HG03039 (cell line): Measurements from ENCODE around the gene SMARCA2.

Experiments used
- ATAC-seq: cut with Tn5 transposase; IDR thresholded peaks from one replicate; pipeline ENCODE4 v1.9.1; 2021; ENCODE audit warnings: mild to moderate bottlenecking, moderate library complexity; ENCODE audit not compliant: unreplicated experiment

The SMARCA2 gene

DNA sequence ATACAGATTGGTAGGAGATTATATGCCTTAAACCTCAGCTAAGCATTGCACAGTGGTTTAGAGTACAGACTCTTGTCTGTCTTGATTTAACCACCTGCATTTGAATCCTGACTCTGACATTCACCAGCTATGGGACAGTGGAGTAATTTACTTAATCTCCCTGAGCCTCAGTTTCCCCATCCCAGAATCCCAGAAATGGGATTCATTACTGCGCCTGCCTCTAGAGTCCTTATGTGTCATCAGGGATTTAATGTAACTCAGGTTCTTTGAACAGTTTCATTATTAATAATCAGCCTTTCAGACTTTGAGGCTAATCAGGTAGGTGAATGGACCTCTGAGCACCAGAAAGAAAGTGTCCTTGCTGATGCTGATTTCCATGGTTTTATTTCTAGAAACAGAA lies 149.1 kb downstream of the SMARCA2 start:
- ATAC-seq = no peak

DNA sequence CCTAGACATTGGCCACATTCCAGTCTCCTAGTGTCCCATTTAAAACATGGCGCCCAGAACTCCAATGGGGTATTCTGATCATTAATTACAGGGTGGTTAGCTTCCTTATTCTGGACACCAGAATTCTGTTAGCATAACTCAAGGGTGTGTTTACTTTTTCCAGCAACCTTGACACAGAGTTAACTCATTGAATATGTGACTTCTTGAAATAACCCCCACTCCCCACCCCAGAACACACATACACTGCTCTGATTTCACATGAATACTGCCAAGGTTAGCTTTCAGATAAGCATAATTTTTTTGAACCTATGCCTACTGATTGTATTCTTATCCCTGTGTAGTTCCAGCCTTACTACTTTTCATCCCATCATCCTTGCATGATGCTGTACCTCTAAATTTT lies 151.1 kb downstream of the SMARCA2 start:
- ATAC-seq = no peak

DNA sequence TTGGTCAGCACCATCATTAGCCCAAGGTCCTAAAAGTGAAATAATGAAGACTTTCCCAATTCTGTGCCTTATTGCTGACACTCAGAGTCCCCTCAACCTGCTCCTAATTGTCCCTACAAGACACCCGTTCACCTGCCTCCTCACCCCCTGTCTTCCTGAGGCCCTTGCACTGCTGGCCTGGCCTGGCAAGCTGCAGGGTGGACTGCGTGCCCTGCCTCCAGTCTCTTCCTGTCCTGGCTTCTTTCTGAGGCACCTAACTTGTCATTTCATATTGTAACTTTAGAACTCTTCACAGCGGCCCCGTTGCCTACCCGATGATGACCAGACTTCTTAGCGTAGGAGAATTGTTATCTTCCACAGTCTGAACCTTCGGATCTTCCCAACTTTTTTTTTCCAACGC lies 153.9 kb downstream of the SMARCA2 start:
- ATAC-seq = no peak

DNA sequence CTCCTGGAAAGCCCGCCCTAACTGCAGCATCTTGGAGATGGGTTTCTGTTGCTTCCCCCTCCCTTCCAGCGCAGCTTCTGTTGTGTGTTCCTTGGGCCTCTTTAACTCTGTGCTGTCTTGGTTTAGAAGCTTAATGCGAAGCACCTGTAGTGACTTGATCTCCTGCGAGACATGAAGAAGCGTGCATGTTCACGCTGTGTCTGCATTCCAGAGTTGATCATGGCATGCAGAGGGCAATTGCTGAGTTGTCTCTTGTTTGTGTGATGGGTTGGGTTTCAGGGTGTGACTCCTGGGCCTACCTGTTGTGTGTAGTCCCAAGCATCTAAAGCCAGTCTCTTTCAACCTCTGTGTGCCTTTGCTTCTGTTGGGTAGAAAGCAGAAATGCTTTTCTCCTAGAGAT lies 155.6 kb downstream of the SMARCA2 start:
- no peak for ATAC-seq

DNA sequence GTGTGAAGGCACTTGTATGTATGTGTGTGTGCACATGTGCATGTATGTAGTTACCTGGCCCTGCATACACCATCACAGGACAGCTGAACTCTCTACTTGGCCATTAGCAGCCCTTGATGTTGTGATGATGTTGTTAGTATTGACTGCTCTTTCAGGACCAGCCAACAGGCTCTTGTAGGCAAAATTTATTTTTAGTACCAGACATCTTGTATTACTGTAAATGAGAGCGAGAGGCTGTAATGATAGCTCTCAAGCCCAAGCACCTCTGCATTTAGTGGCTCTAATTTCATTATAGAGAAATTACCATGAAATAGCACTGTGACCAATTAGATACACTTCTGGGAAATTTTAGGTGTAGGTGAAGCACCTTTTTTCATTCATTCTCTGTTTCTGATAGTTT lies 158.0 kb downstream of the SMARCA2 start:
- no peak for ATAC-seq

DNA sequence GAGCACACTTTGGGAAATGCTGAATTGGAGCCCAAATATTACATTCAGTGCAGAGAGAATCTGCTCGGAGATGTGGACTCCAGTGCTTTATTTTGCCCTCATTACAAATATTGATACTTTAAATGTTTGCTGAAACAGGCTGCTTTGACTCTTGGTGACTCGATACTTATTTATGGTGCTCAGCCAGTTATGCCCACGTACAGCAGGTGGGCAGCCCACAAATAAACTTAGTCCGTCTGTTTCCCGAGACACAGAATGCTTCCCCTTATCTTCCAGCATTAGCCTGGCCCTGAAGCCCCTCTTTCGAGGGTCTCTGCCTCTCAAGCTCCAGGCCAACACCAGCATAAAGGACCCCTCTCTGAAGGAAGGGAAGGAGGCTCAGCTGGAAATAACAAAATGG lies 158.7 kb downstream of the SMARCA2 start:
- ATAC-seq = no peak

DNA sequence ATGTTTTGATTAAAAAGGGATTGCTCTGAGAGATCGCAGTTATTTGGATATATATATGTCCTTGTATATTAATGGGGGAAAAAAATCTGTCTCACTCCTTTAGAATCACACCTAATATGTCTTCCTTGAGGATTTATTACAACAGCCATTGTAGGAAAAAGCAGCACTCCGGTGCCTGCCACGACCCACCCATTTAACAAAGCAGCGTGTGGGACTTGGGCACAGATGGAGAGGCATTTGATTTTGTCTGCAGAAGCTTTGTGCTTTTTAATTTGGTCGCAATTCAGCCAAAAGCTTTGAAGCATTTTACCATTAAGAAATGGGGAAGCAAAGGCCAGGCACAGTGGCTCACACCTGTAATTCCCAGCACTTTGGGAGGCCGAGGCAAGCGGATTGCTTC lies 159.2 kb downstream of the SMARCA2 start:
- ATAC-seq = no peak

DNA sequence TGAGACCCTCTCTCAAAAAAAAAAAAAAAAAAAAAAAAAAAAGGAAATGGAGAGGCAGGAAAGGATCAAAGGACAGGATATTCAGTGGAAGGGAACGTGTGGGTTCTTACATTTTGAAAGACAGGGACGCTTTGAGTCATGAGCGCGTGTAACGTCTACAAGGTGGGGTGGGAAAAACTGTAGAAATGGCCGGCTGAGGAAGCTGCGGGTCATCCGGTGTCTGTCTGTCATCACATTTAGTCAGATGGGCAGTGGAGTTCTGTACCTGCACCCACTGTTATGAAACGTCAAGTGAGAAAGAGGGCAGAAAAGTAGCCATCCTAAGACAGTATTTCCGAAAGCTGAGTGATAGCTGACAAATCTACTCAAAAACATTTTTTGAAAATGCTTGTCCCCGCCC lies 159.8 kb downstream of the SMARCA2 start:
- ATAC-seq = no peak

DNA sequence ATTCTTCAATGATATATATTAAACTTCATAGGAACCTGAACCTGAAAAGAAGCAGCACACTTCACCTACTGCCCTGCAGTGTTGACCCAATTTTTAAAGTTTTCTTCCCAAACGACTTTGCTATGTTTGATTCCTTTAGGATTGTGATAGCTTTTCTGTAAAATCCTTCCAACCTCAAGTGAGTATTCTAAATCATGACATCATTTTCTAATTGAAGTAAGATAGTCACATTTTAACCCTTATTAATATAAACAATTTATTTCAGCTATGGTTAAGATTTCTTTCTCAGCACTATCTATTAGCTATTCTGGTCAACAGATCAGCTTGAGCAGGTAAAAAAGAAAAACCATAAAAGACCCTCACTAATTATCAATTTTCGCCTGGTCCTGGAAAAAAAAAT lies 162.0 kb downstream of the SMARCA2 start:
- no peak for ATAC-seq

DNA sequence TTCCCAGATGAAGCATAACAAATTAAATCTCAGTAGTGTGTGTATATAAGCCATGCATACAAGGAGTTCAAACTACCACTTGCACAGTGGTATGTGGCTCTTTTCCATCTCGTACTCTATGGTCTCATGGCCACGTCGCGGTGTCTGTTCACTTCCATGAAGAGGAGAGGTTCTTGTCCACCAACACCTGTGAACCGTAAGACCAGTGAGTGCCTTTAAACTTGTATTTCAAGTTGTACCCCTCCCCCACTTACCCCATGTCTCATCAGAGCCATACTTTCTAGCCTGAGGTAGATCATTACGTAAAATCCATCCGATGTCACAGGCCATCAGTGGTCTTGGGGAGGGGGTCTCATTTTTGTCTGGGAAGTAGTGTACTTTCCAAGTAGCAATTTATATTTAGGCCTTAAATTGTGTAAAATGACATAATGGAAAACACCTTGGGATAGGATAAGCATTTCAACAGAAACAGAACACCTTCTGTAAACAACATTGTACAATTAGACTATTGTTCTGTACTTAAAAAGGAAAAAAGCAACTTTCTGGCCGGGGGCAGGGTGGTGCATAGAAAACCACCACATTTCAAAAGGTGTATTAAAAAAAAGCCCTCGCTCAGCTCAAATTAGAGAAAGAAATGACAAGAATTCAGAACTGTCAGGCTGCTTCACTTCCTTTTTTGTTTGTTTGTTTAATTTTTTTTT lies 163.0 kb downstream of the SMARCA2 start:
- ATAC-seq = no peak

DNA sequence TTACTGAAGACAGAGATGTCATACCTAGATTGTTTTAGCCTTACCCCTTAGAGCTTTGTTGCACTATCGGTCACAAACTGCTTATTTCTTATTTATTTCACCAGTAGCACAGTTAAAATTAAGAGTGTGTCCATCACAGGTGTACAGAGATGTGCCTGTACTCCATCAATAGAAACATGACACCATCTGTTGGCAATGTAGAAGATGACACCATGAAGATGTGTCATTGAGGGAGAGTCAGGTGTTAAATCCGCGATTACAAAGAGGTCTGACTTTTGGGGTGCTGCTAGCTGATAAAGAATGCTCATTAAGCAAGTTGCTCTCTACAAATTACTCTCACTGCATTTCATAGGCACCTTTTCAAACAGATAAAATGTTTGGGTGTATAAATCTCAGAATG lies 164.4 kb downstream of the SMARCA2 start:
- ATAC-seq = no peak

DNA sequence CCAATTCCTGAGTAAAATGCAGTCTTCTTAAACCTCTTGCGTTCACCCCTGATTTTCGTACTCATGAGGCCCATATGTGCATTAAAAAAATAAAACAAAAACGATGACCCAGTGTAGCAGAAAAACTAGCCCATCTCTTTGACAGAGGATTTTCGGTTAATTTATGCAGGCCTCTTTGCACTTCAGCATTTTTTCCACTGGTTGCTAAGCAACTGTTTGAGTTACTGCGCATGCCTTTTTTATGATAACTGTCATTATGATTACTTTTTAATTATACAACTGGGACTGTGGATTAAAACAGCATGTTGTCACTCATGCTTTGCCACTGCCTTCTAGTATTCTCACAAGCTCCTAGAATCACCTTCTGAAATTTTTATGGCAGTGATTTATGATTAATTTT lies 165.0 kb downstream of the SMARCA2 start:
- ATAC-seq = no peak

DNA sequence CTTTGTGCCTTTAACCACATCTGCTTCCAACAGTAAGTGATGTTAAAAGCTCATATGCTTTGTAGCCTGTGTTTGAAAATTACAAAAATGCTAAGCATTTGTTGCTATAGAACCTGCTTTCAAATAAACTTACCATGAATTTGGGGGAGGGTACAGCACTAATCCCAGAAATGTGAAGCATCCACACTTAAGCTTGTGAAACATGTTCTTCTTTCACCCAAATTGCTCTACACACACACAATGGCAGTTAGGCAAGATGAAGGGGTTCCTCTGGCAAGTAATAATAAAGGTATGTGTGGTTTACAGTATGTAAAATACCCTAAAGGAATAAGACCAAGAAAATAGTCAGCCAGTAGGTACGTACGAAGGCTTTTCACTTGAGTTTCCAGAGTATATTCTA lies 165.6 kb downstream of the SMARCA2 start:
- ATAC-seq = no peak

DNA sequence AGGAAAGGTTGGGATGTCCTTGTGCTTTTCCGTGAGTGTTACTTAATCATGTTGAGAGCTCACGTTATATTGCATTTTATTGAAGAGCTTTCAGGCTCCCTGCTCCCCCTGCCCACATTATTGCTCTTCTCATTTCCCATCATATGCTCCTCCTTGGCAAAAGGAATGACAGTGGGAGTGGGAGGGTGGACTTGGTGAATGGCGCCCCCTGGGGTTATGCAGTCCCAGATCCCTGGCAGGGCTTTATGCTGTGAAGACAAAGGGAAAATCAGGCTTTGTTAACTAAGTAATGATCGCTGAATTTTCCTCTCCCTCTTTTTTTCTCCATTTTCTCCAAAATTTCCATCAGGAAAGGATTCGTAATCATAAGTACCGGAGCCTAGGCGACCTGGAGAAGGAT lies 166.6 kb downstream of the SMARCA2 start:
- no peak for ATAC-seq

DNA sequence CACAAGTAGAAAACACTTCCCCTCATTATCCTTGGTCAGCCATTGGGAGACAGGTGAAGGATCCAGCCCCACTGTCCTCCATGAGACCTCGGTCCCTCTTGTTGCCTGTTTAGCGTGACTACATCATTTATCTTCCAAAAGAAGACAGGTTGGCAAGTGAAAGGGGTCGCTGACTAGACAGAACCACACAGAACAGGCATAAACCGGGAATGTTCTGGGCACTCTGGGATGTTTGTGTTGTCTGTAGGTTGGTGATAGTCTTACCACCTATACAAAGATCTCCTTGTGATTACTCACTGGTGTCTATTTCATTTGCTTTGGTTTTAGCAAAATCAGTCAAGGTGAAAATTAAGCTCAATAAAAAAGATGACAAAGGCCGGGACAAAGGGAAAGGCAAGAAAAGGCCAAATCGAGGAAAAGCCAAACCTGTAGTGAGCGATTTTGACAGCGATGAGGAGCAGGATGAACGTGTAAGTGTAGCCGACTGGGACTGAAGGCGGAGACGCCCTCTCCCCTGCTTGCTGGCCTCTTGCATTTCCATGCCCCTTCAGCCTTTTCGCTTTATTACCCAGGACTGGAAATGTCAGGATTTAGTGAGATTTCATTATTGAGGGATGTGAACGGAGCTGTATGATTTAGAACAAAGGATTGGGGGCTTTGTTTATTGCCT lies 175.9 kb downstream of the SMARCA2 start:
- no peak for ATAC-seq

DNA sequence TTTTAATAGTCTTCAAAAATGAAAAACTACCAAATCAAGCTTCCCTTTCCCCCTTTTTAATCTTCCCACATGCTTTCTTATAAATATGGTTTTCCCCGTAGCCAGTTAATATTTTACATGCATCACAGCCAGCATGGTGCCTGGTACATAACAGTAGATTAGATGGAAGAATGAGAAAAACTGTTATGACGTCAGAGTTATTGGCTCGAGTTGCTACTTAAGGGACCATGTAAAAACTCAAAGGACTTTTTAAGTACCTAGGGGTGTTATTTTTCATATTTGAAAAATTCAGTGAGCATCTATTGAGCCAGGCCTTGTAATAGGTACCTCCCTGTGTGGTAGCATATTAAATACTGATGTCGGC lies 176.4 kb downstream of the SMARCA2 start:
- ATAC-seq = no peak

DNA sequence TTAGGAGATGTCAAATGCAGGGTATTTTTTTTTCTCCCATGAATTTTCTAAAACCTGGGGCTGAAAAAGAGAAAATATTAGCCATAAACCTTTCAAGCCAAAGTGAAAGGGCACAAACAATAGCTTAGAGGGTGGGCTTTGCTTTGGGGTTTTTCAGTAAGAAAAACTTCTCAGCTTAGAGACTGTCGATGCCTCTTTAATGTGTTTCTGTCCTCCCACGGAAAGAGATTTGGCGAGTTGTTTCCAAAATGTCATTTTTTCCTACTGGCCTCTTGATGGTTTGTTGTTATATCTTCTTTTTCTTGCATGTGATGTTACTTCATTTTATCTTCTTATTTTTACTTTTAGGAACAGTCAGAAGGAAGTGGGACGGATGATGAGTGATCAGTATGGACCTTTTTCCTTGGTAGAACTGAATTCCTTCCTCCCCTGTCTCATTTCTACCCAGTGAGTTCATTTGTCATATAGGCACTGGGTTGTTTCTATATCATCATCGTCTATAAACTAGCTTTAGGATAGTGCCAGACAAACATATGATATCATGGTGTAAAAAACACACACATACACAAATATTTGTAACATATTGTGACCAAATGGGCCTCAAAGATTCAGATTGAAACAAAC lies 177.3 kb downstream of the SMARCA2 start:
- no peak for ATAC-seq

DNA sequence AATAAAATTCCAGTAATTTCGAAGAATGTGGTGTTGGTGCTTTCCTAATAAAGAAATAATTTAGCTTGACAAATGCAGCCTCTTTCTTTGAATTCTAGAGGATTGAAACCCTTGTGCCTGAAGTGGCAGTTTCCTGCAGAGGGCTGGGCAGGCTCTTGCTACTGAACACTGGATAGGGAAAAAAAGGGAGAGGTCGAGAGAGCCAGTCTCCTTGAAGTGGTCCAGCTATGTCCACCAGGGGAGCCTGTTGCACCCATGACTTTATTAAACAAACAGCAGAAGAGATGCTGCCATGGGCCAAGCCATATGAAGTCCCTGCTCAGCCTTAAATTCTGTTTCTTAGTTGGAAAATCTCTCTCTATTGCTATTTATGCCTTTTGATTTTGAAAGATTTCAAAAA lies 178.4 kb downstream of the SMARCA2 start:
- ATAC-seq = no peak

DNA sequence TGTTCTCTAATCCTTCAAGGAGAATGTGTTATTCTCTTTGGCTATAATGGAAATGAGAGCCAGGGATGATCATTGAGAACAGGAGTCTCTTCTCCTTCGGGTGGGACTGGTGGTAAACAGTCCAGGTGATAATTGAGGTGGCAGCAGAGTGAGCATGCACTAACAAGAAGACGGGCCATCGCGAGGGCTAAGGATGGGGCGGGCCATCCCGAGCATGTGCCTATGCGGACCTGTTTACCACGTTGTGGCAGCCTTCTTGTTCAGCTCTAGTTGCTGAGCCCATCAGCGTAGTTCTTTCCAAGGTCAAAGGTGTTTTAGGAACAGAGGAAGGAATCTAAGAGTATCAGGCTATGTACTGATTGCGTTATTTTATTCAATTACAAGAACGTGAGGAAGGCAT lies 180.1 kb downstream of the SMARCA2 start:
- no peak for ATAC-seq

DNA sequence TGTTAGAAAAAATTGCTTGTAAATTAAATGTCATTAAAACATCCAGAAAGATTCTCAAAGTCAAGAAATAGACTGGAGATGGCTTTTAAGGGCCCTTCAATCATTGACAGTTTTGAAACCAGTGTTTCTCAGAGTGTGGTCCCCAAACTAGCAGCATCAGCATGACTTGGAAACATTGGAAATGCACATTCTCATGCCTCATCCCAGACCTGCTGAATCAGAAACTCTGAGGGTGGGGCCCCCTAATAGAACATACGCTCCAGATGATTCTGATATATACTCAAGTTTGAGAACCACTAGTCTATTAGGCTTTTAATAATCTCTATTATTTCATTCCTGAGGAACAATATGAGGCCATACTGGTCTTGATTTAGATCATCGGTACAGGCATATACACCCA lies 181.6 kb downstream of the SMARCA2 start:
- ATAC-seq = no peak

DNA sequence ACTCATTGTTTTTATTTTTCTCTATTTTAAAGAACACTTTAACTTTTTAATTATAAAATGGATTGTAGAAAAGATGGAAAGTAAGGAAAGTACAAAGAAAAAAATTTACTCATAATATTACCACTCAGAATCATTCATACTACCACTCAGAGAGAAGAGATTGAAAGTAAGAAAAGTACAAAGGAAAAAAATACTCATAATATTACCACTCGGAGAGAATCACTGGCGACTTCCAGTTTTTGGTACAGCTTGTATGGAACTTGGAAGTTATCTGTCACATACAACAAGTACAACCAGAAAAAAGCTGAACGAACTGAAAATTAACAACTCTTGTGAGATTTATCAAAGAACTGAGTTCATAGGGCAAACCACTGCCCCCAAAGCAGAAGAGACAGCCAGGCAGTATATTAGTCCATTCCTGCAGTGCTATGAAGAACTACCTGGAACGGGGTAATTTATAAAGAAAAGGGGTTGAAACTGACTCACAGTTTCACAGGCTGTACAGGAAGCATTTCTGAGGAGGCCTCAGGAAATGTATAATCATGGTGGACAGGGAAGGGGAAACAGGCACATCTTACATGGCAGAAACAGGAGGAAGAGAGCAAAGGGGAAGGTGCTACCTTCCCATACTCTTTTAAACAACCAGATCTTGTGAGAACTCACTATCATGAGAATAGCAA lies 183.9 kb downstream of the SMARCA2 start:
- ATAC-seq = no peak
